Stomach (tissue), 9 donors: ENCODE measurements around the gene GOLGA6L7. TPM values are rescaled to one million over a fixed set of nuclear protein-coding genes. Genes with fewer than 3 reads are reported as not detected.
"Not testable (repeated sequence)": the region's sequence is repeated elsewhere in the genome, so short reads cannot be mapped to it uniquely, and the experiment has no call there.

Experiments
- DNase-seq, 2 donors: peaks; one replicate each; pipeline versions ENCODE4 v3.0.0 to v3.0.0-alpha.2; 2013 to 2019
- H3K27ac ChIP-seq, 5 donors: fragments of 200-600 bp in 4 of 5; sonication (generic) in 4 of 5; one replicate each; pipeline ENCODE4 v1.5.1; 2013 to 2019; ENCODE audit warnings: mild to moderate bottlenecking in 1 of 5, moderate library complexity in 1 of 5
- H3K27me3 ChIP-seq, 3 donors: fragments of 200-600 bp; sonication (generic); one replicate each; pipeline ENCODE4 v1.5.1; 2017 to 2019; ENCODE audit warnings: mixed run types in 1 of 3
- H3K36me3 ChIP-seq, 4 donors: fragments of 200-600 bp; sonication (generic); 1 replicate in 3 of 4; 2 replicates in 1 of 4; pipeline ENCODE4 v1.5.1; 2016 to 2019
- H3K4me1 ChIP-seq, 4 donors: fragments of 200-600 bp; sonication (generic); one replicate each; pipeline ENCODE4 v1.5.1; 2016 to 2019
- H3K4me3 ChIP-seq, 4 donors: fragments of 200-600 bp; sonication (generic) in 3 of 4; one replicate each; pipeline ENCODE4 v1.5.1; 2016 to 2019; ENCODE audit warnings: mild to moderate bottlenecking in 1 of 4
- H3K9me3 ChIP-seq, 4 donors: fragments of 200-600 bp; sonication (generic); one replicate each; pipeline ENCODE4 v1.5.1; 2016 to 2019
- WGBS, 5 donors: extraction: QIAGEN DNeasy Blood & Tissue Kit in 3 of 5; methylation state at CpG; one replicate each; pipeline versions ENCODE4 v1.1.5 to v1.1.7; 2013 to 2018; 5-methylcytosine and 5-hydroxymethylcytosine counted together
- intact Hi-C: fragments of 100-400 bp; cut with DNase I; formaldehyde crosslinking; loops from one replicate; pipeline ENCODE4 v1.15.1; 2023; ENCODE audit warnings: low total_unique reads
- polyA plus RNA-seq, 3 donors: library from polyadenylated mRNA; stranded (reverse); fragments of 200-250 nt; gene quantifications; one replicate each; pipeline ENCODE4 v1.2.3, GENCODE V29; 2013
- total RNA-seq, 5 donors: library from RNA; depleted of rRNA; stranded (reverse); fragments of >200 nt; gene quantifications; one replicate each; pipeline versions ENCODE4 v1.1.0 to v1.2.3, GENCODE V29; 2014 to 2016
- donor health status: healthy with polysubstance abuse.
- donor health status: Bipolar disorder and iron deficiency.
- donor health status: healthy.

Gene GOLGA6L7
- total and polyA plus RNA-seq, 8 donors: not detected

- H3K36me3 ChIP-seq, H3K9me3 ChIP-seq, H3K4me3 ChIP-seq, intact Hi-C loops, H3K27ac ChIP-seq, H3K4me1 ChIP-seq, H3K27me3 ChIP-seq, DNase-seq: not testable (repeated sequence)
- 49 to 77% (median 63%) methylated on average over 6 to 13 of the region's 14 CpGs for WGBS, 5 donors
These were observed 4.3 kb downstream of the GOLGA6L7 start for GRCh38 chr15:28844147-28844546.

GRCh38 chr15:28843520-28843919 lies 4.9 kb downstream of the GOLGA6L7 start:
- H3K27ac ChIP-seq, H3K4me3 ChIP-seq, intact Hi-C loops, DNase-seq, H3K4me1 ChIP-seq, H3K9me3 ChIP-seq, H3K27me3 ChIP-seq, H3K36me3 ChIP-seq: not testable (repeated sequence)
- 94 to 99% (median 97%) methylated on average over 11 to 12 of the region's 12 CpGs for whole genome bisulfite sequencing, 5 donors

GRCh38 chr15:28842210-28842609 lies 6.2 kb downstream of the GOLGA6L7 start:
- H3K27me3 ChIP-seq, intact Hi-C loops, H3K4me3 ChIP-seq, H3K9me3 ChIP-seq, H3K27ac ChIP-seq, DNase-seq, H3K36me3 ChIP-seq, H3K4me1 ChIP-seq: not testable (repeated sequence)
- WGBS, 5 donors: 69 to 81% (median 73%) methylated on average over 11 of the region's 11 CpGs

GRCh38 chr15:28840285-28840684 lies 8.2 kb downstream of the GOLGA6L7 start:
- not testable (repeated sequence) for DNase-seq
- 50 to 82% (median 70%) methylated on average over 1 to 8 of the region's 9 CpGs; no CpG with 5 or more reads in 1 of the 5 donors for WGBS, 5 donors

GRCh38 chr15:28834957-28835585 lies 13.4 kb downstream of the GOLGA6L7 start:
- not testable (repeated sequence) for H3K27ac ChIP-seq

More at GRCh38 chr15:28840285-28840684, 8.2 kb downstream of the GOLGA6L7 start:
- H3K4me1 ChIP-seq, H3K9me3 ChIP-seq, H3K27me3 ChIP-seq, intact Hi-C loops, H3K4me3 ChIP-seq, H3K36me3 ChIP-seq, H3K27ac ChIP-seq: not testable (repeated sequence)

GRCh38 chr15:28831897-28832587 lies 16.4 kb downstream of the GOLGA6L7 start:
- peaks cover 0 to 11% (median 4%) of the 10 kb centered on the region in 4 donors for H3K4me1 ChIP-seq
- H3K4me3 ChIP-seq: peak overlapping the region; percentile 36 to 43 (median 39)
- peaks cover 0 to 20% (median 6%) of the 10 kb centered on the region in 3 donors for H3K27me3 ChIP-seq
- peak overlapping the region in 1 of 5 donors; percentile 24 for H3K27ac ChIP-seq
- H3K36me3 ChIP-seq, H3K9me3 ChIP-seq, intact Hi-C loops: not testable (repeated sequence)
- WGBS, 5 donors: 5 to 16% (median 10%) methylated on average over 22 to 56 of the region's 56 CpGs
- peak in 1 of 2 donors; percentile 74 for DNase-seq

More at GRCh38 chr15:28834957-28835585, 13.4 kb downstream of the GOLGA6L7 start:
- H3K4me3 ChIP-seq, intact Hi-C loops, DNase-seq, H3K9me3 ChIP-seq, H3K36me3 ChIP-seq: not testable (repeated sequence)
- H3K27me3 ChIP-seq: peaks cover 0 to 20% (median 6%) of the 10 kb centered on the region in 3 donors
- peaks cover 0 to 11% (median 4%) of the 10 kb centered on the region in 4 donors for H3K4me1 ChIP-seq
- 84 to 92% (median 90%) methylated on average over 10 of the region's 10 CpGs for WGBS, 5 donors

GRCh38 chr15:28821420-28821819 lies 27.0 kb downstream of the GOLGA6L7 start:
- H3K4me1 ChIP-seq, H3K27me3 ChIP-seq, H3K27ac ChIP-seq, H3K9me3 ChIP-seq, DNase-seq, H3K4me3 ChIP-seq, H3K36me3 ChIP-seq, intact Hi-C loops: not testable (repeated sequence)
- 70 to 88% (median 79%) methylated on average over 2 of the region's 2 CpGs for WGBS, 5 donors

- H3K36me3 ChIP-seq, H3K4me3 ChIP-seq, H3K4me1 ChIP-seq, H3K27me3 ChIP-seq, DNase-seq, H3K9me3 ChIP-seq, intact Hi-C loops, H3K27ac ChIP-seq: not testable (repeated sequence)
- WGBS, 5 donors: 67 to 83% (median 73%) methylated on average over 1 to 2 of the region's 3 CpGs; no CpG with 5 or more reads in 2 of the 5 donors
These were observed 28.5 kb downstream of the GOLGA6L7 start for GRCh38 chr15:28819930-28820295.

- DNase-seq, H3K27me3 ChIP-seq, H3K36me3 ChIP-seq, H3K4me1 ChIP-seq, intact Hi-C loops, H3K27ac ChIP-seq, H3K9me3 ChIP-seq, H3K4me3 ChIP-seq: not testable (repeated sequence)
- WGBS, 5 donors: 42 to 58% (median 54%) methylated on average over 8 to 10 of the region's 15 CpGs
These were observed 29.2 kb downstream of the GOLGA6L7 start for GRCh38 chr15:28819019-28819929.

GRCh38 chr15:28818168-28818567 lies 30.3 kb downstream of the GOLGA6L7 start:
- intact Hi-C loops, H3K9me3 ChIP-seq, H3K36me3 ChIP-seq, H3K27ac ChIP-seq, H3K4me3 ChIP-seq, H3K4me1 ChIP-seq, H3K27me3 ChIP-seq, DNase-seq: not testable (repeated sequence)
- 68 to 88% (median 80%) methylated on average over 2 to 3 of the region's 3 CpGs; no CpG with 5 or more reads in 1 of the 5 donors for WGBS, 5 donors

- H3K27me3 ChIP-seq, DNase-seq, H3K4me3 ChIP-seq, H3K27ac ChIP-seq, H3K4me1 ChIP-seq, H3K9me3 ChIP-seq, H3K36me3 ChIP-seq, intact Hi-C loops: not testable (repeated sequence)
These were observed 34.4 kb downstream of the GOLGA6L7 start for GRCh38 chr15:28814059-28814458.
